ENCODE data around the gene ZNF695.

ZNF695 gene

GRCh38 chr1:246969621-246970020, 38.2 kb downstream of the ZNF695 start:
- no peak for DNase-seq
- in situ Hi-C loops (cut with HindIII; ENCODE audit: low pct_ligation_motif_present, low pct_unique_long_range_greater_than_20kb, low sequenced_read_pairs), result no loop called here

- in situ Hi-C loops (cut with HindIII; ENCODE audit: low pct_ligation_motif_present, low pct_unique_long_range_greater_than_20kb, low sequenced_read_pairs), result no loop called here
- no peak for DNase-seq
Observed at GRCh38 chr1:246966502-246966901, 41.4 kb downstream of the ZNF695 start.

GRCh38 chr1:246959944-246960693, 47.7 kb downstream of the ZNF695 start:
- in situ Hi-C loops (cut with HindIII; ENCODE audit: low pct_ligation_motif_present, low pct_unique_long_range_greater_than_20kb, low sequenced_read_pairs), result no loop called here
- DNase-seq, result no peak

GRCh38 chr1:246954126-246954525, 53.7 kb downstream of the ZNF695 start:
- in situ Hi-C loops (cut with HindIII; ENCODE audit: low pct_ligation_motif_present, low pct_unique_long_range_greater_than_20kb, low sequenced_read_pairs), result no loop called here
- no peak for DNase-seq

GRCh38 chr1:246951413-246951812, 56.4 kb downstream of the ZNF695 start:
- in situ Hi-C loops (cut with HindIII; ENCODE audit: low pct_ligation_motif_present, low pct_unique_long_range_greater_than_20kb, low sequenced_read_pairs), result no loop called here
- no peak for DNase-seq

- no peak for DNase-seq
- in situ Hi-C loops (cut with HindIII; ENCODE audit: low pct_ligation_motif_present, low pct_unique_long_range_greater_than_20kb, low sequenced_read_pairs), result no loop called here
Observed at GRCh38 chr1:246949956-246950355, 57.9 kb downstream of the ZNF695 start.

- in situ Hi-C loops (cut with HindIII; ENCODE audit: low pct_ligation_motif_present, low pct_unique_long_range_greater_than_20kb, low sequenced_read_pairs), result no loop called here
- no peak for DNase-seq
Observed at GRCh38 chr1:246947255-246947654, 60.6 kb downstream of the ZNF695 start.

- in situ Hi-C loops (cut with HindIII; ENCODE audit: low pct_ligation_motif_present, low pct_unique_long_range_greater_than_20kb, low sequenced_read_pairs), result no loop called here
- DNase-seq, result no peak
Observed at GRCh38 chr1:246946366-246946765, 61.5 kb downstream of the ZNF695 start.
